ENCODE measurements around the gene CREM. TPM values are rescaled to one million over a fixed set of nuclear protein-coding genes. Genes with fewer than 3 reads are reported as not detected.

Gene CREM
- total and polyA plus RNA-seq, 7 donors = 25.9 to 76.0 (median 37.5) TPM

GRCh38 chr10:35160743-35161142 is 34.1 kb downstream of the CREM start:
- intact Hi-C loops (cut with DNase I) = no loop called here
- no peak overlapping the region for H3K27ac ChIP-seq
- WGBS, 2 donors = 95% methylated on average over 1 of the region's 1 CpG
- H3K9me3 ChIP-seq = no peaks in the 10 kb centered on the region
- H3K36me3 ChIP-seq = no peaks in the 10 kb centered on the region
- no peaks in the 10 kb centered on the region for H3K27me3 ChIP-seq
- DNase-seq = no peak
- H3K4me1 ChIP-seq = no peaks in the 10 kb centered on the region
- TF ChIP-seq POLR2AphosphoS5 (IDR thresholded peaks at IDR 0.05) (no peak), EP300 (IDR thresholded peaks at IDR 0.05) (no peak), CTCF (IDR thresholded peaks at IDR 0.05) (no peak), POLR2A (IDR thresholded peaks at IDR 0.05) (no peak)
- no peak overlapping the region for H3K4me3 ChIP-seq

- Histone ChIP-seq H3K27me3 (no peaks in the 10 kb centered on the region), H3K9me3 (no peaks in the 10 kb centered on the region), H3K27ac (no peak overlapping the region), H3K4me1 (no peaks in the 10 kb centered on the region), H3K36me3 (no peaks in the 10 kb centered on the region), H3K4me3 (no peak overlapping the region)
- no peak for TF ChIP-seq POLR2AphosphoS5 (IDR thresholded peaks at IDR 0.05)
- TF ChIP-seq EP300 (IDR thresholded peaks at IDR 0.05) = no peak
- DNase-seq = no peak
- 96 to 98% methylated on average over 2 of the region's 2 CpGs for WGBS, 2 donors
- intact Hi-C loops (cut with DNase I) = no loop called here
Measured at GRCh38 chr10:35161906-35162305, 35.3 kb downstream of the CREM start.

- H3K4me1 ChIP-seq = no peaks in the 10 kb centered on the region
- TF ChIP-seq POLR2AphosphoS5 (IDR thresholded peaks at IDR 0.05) = no peak
- TF ChIP-seq POLR2A (IDR thresholded peaks at IDR 0.05) = no peak
- no peak for TF ChIP-seq CTCF (IDR thresholded peaks at IDR 0.05)
- TF ChIP-seq EP300 (IDR thresholded peaks at IDR 0.05) = no peak
- no peaks in the 10 kb centered on the region for H3K27me3 ChIP-seq
- H3K36me3 ChIP-seq = no peaks in the 10 kb centered on the region
- no peak overlapping the region for H3K4me3 ChIP-seq
- DNase-seq = no peak
- H3K27ac ChIP-seq = no peak overlapping the region
- intact Hi-C loops (cut with DNase I) = no loop called here
- 92 to 93% methylated on average over 4 of the region's 4 CpGs for WGBS, 2 donors
- H3K9me3 ChIP-seq = peaks cover 0 to 6% (median 0%) of the 10 kb centered on the region in 4 donors
Measured at GRCh38 chr10:35165136-35165535, 38.5 kb downstream of the CREM start.

GRCh38 chr10:35165811-35166210 is 39.2 kb downstream of the CREM start:
- Histone ChIP-seq H3K9me3 (peaks cover 0 to 6% (median 0%) of the 10 kb centered on the region in 4 donors), H3K27ac (no peak overlapping the region), H3K4me1 (no peaks in the 10 kb centered on the region), H3K27me3 (no peaks in the 10 kb centered on the region), H3K4me3 (no peak overlapping the region), H3K36me3 (no peaks in the 10 kb centered on the region)
- no peak for DNase-seq
- TF ChIP-seq POLR2A (IDR thresholded peaks at IDR 0.05) (no peak), EP300 (IDR thresholded peaks at IDR 0.05) (no peak), POLR2AphosphoS5 (IDR thresholded peaks at IDR 0.05) (no peak), CTCF (IDR thresholded peaks at IDR 0.05) (no peak)
- 96 to 97% methylated on average over 2 of the region's 2 CpGs for WGBS, 2 donors
- intact Hi-C loops (cut with DNase I) = no loop called here

GRCh38 chr10:35166607-35167006 is 40.0 kb downstream of the CREM start:
- DNase-seq = no peak
- WGBS, 2 donors = 92 to 97% methylated on average over 6 of the region's 6 CpGs
- H3K9me3 ChIP-seq = peaks cover 0 to 6% (median 0%) of the 10 kb centered on the region in 4 donors
- intact Hi-C loops (cut with DNase I) = no loop called here
- H3K27ac ChIP-seq = no peak overlapping the region
- H3K4me1 ChIP-seq = no peaks in the 10 kb centered on the region
- no peaks in the 10 kb centered on the region for H3K27me3 ChIP-seq
- no peak for TF ChIP-seq POLR2AphosphoS5 (IDR thresholded peaks at IDR 0.05)
- no peak for TF ChIP-seq CTCF (IDR thresholded peaks at IDR 0.05)
- no peak for TF ChIP-seq POLR2A (IDR thresholded peaks at IDR 0.05)
- no peak for TF ChIP-seq EP300 (IDR thresholded peaks at IDR 0.05)
- H3K4me3 ChIP-seq = no peak overlapping the region
- H3K36me3 ChIP-seq = no peaks in the 10 kb centered on the region

Measured in sigmoid colon (tissue), 7 donors.